Measurements from ENCODE around the gene TRIM40.

Gene TRIM40

GRCh38 chr6:30184417-30185031, 48.6 kb downstream of the TRIM40 start:
- TF ChIP-seq CTCF (IDR thresholded peaks at IDR 0.05; ENCODE audit: borderline replicate concordance, control extremely low read depth, extremely low read depth, insufficient read depth, missing control alignments): no peak
- DNase-seq (ENCODE audit: low spot score): no peak
- in situ Hi-C loops (cut with MboI; ENCODE audit: low sequenced_read_pairs, unreplicated experiment): no loop called here

- no peak for TF ChIP-seq CTCF (IDR thresholded peaks at IDR 0.05; ENCODE audit: borderline replicate concordance, control extremely low read depth, extremely low read depth, insufficient read depth, missing control alignments)
- no peak for DNase-seq (ENCODE audit: low spot score)
- in situ Hi-C loops (cut with MboI; ENCODE audit: low sequenced_read_pairs, unreplicated experiment): no loop called here
Measured at GRCh38 chr6:30185846-30186484, 50.0 kb downstream of the TRIM40 start.

GRCh38 chr6:30188541-30188940, 52.6 kb downstream of the TRIM40 start:
- no peak for DNase-seq (ENCODE audit: low spot score)
- TF ChIP-seq CTCF (IDR thresholded peaks at IDR 0.05; ENCODE audit: borderline replicate concordance, control extremely low read depth, extremely low read depth, insufficient read depth, missing control alignments): no peak
- in situ Hi-C loops (cut with MboI; ENCODE audit: low sequenced_read_pairs, unreplicated experiment): no loop called here

- no peak for TF ChIP-seq CTCF (IDR thresholded peaks at IDR 0.05; ENCODE audit: borderline replicate concordance, control extremely low read depth, extremely low read depth, insufficient read depth, missing control alignments)
- no peak for DNase-seq (ENCODE audit: low spot score)
- in situ Hi-C loops (cut with MboI; ENCODE audit: low sequenced_read_pairs, unreplicated experiment): no loop called here
Measured at GRCh38 chr6:30192076-30192475, 56.1 kb downstream of the TRIM40 start.

- no peak for DNase-seq (ENCODE audit: low spot score)
- no peak for TF ChIP-seq CTCF (IDR thresholded peaks at IDR 0.05; ENCODE audit: borderline replicate concordance, control extremely low read depth, extremely low read depth, insufficient read depth, missing control alignments)
- in situ Hi-C loops (cut with MboI; ENCODE audit: low sequenced_read_pairs, unreplicated experiment): no loop called here
Measured at GRCh38 chr6:30194797-30195690, 59.1 kb downstream of the TRIM40 start.

- no peak for DNase-seq (ENCODE audit: low spot score)
- in situ Hi-C loops (cut with MboI; ENCODE audit: low sequenced_read_pairs, unreplicated experiment): no loop called here
- TF ChIP-seq CTCF (IDR thresholded peaks at IDR 0.05; ENCODE audit: borderline replicate concordance, control extremely low read depth, extremely low read depth, insufficient read depth, missing control alignments): no peak
Measured at GRCh38 chr6:30195951-30196350, 60.0 kb downstream of the TRIM40 start.
